Common myeloid progenitor, CD34-positive (primary cell): ENCODE results near the gene GSN.

Experiments used
- CTCF ChIA-PET: fragments of 350-600 bp; sonication (Branson Sonifier 250); formaldehyde crosslinking; loops from one replicate; lab custom pipeline; 2021; ENCODE audit warnings: antibody characterized with exemption; lab: Charles Lee
- POLR2A ChIA-PET: fragments of 350-600 bp; sonication (Branson Sonifier 250); formaldehyde crosslinking; loops from one replicate; lab custom pipeline; 2021; ENCODE audit warnings: antibody characterized with exemption; lab: Charles Lee
- DNase-seq, 3 donors: peaks; one replicate each; pipeline versions ENCODE4 v3.0.0 to v3.0.0-alpha.2; 2013
- H3K27ac ChIP-seq, 2 experiments: 1 replicate in 1 of 2; 2 replicates in 1 of 2; pipeline ENCODE4 v1.7.0; 2013; ENCODE audit warnings: inconsistent platforms in 2 of 2, low read length in 2 of 2, mild to moderate bottlenecking in 2 of 2, low read depth in 1 of 2, moderate library complexity in 1 of 2; ENCODE audit not compliant: severe bottlenecking in 2 of 2, insufficient read depth in 1 of 2, poor library complexity in 1 of 2
- H3K27me3 ChIP-seq, 5 experiments: replicated peaks in 2 of 5; 1 replicate in 3 of 5; 2 replicates in 2 of 5; pipeline versions ENCODE4 v1.6.1 to v1.7.0; 2013; ENCODE audit warnings: low read length in 4 of 5, mild to moderate bottlenecking in 2 of 5, moderate library complexity in 2 of 5, inconsistent platforms in 1 of 5; ENCODE audit not compliant: insufficient read depth in 5 of 5, control insufficient read depth in 4 of 5
- H3K36me3 ChIP-seq, 4 experiments: 1 replicate in 2 of 4; 2 replicates in 2 of 4; pipeline versions ENCODE4 v1.6.1 to v1.7.0; 2013; ENCODE audit warnings: low read length in 3 of 4, control low read depth in 1 of 4, mild to moderate bottlenecking in 1 of 4; ENCODE audit not compliant: control insufficient read depth in 4 of 4, insufficient read depth in 4 of 4
- H3K4me1 ChIP-seq, 4 experiments: 1 replicate in 3 of 4; 2 replicates in 1 of 4; pipeline versions ENCODE4 v1.6.1 to v1.7.1; 2013; ENCODE audit warnings: low read length in 3 of 4, mild to moderate bottlenecking in 3 of 4, control low read depth in 1 of 4, inconsistent platforms in 1 of 4, moderate library complexity in 1 of 4; ENCODE audit not compliant: control insufficient read depth in 4 of 4, insufficient read depth in 4 of 4; ENCODE audit errors: control extremely low read depth in 1 of 4
- H3K4me3 ChIP-seq, 7 experiments: 1 replicate in 4 of 7; 2 replicates in 3 of 7; pipeline versions ENCODE4 v1.5.1 to v1.7.0; 2013; ENCODE audit warnings: mild to moderate bottlenecking in 7 of 7, low read length in 6 of 7, moderate library complexity in 6 of 7, inconsistent platforms in 2 of 7, low read depth in 2 of 7, control low read depth in 1 of 7; ENCODE audit not compliant: insufficient read depth in 4 of 7, control insufficient read depth in 1 of 7; ENCODE audit errors: extremely low read depth in 1 of 7
- H3K9me3 ChIP-seq, 5 experiments: 1 replicate in 4 of 5; 2 replicates in 1 of 5; pipeline versions ENCODE4 v1.6.1 to v1.7.1; 2013; ENCODE audit warnings: low read length in 4 of 5, mild to moderate bottlenecking in 2 of 5, inconsistent platforms in 1 of 5, low read depth in 1 of 5, moderate library complexity in 1 of 5; ENCODE audit not compliant: control insufficient read depth in 4 of 5, insufficient read depth in 2 of 5; ENCODE audit errors: control extremely low read depth in 1 of 5
- WGBS: methylation state at CpG from one replicate; pipeline ENCODE4 v1.1.5; 2013; ENCODE audit not compliant: insufficient coverage; 5-methylcytosine and 5-hydroxymethylcytosine counted together

GSN gene

DNA sequence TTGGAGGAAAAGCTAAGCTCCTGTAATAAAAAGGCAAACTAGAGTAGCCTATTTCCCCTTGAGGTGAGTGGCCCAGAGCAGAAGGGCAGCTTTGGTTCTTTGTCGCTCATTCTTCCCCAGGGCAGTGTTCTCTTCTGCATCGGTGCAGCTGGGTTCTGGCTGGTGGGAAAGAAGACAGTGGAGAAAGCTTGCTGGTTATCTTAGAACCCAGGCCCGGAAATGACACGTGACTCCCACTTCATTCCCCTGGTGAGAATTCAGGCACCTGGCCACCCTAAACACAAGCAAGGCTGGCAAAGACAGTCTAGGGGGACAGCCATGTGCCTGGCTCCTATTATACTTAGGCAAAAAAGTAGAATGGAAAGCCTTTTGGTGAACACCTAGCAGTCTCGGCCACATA, 32.5 kb upstream of the GSN start:
- CTCF ChIA-PET: interaction anchor here (0.7 to 2.5 kb wide), 5 partner anchors 10 to 43 kb away, joined by 3 to 9 read pairs (median 3); no protein-coding TSS in a partner anchor
- Histone ChIP-seq H3K4me1 (peaks cover 0 to 3% (median 2%) of the 10 kb centered on the region in 4 experiments), H3K27me3 (no peaks in the 10 kb centered on the region), H3K36me3 (no peaks in the 10 kb centered on the region), H3K27ac (no peak overlapping the region), H3K9me3 (no peaks in the 10 kb centered on the region), H3K4me3 (no peak overlapping the region)
- no peak for DNase-seq
- WGBS: 97% methylated on average over 4 of the region's 5 CpGs
- POLR2A ChIA-PET: no interaction called here

DNA sequence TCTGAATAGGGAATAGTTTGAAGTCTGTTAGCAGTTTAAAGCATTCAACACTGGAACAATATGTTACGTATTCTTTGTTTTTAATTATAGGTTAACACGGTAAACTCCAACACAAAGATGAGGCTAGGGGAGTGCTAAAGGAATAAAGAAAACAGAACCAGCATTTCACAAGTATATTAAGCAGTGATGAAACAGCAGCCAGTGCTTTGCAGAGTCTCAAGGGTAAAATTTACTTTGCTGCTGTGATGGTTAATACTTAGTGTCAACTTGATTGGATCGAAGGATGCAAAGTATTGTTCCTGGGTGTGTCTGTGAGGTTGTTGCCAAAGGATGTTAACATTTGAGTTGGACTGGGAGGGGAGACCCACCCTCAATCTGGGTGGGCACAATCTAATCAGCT, 30.0 kb upstream of the GSN start:
- H3K36me3 ChIP-seq: no peaks in the 10 kb centered on the region
- H3K9me3 ChIP-seq: no peaks in the 10 kb centered on the region
- ChIA-PET CTCF (interaction anchor here (1.2 to 2.5 kb wide), 3 partner anchors 11 to 30 kb away, joined by 4 to 8 read pairs (median 4); partner anchors contain the start of gene GSN), POLR2A (interaction anchor here (0.6 kb wide), 1 partner anchor 209 kb away, joined by 3 read pairs; no protein-coding TSS in a partner anchor)
- DNase-seq: no peak
- H3K27ac ChIP-seq: no peak overlapping the region
- H3K27me3 ChIP-seq: no peaks in the 10 kb centered on the region
- H3K4me1 ChIP-seq: peaks cover 0 to 3% (median 0%) of the 10 kb centered on the region in 4 experiments
- no peak overlapping the region for H3K4me3 ChIP-seq
- WGBS: 100% methylated on average over 3 of the region's 3 CpGs

DNA sequence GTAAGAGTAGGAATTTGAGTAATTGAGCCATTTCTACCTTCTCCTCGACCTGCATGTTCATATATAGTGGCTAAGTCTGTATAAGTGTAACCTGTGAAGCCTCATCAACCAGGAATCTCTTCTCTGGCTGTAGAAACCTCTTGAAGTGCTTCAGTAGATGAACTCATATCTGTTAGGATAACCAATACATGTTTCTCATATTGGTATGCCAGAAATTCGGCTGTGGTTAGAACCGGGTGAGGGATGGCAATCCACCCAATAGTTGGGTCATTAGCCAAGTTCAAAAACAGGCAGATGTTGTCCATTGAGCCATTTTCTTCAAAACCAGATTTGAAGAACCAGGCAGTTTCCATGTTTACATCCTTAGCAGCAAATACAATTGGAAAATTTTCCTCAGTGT, 28.9 kb upstream of the GSN start:
- DNase-seq: no peak
- Histone ChIP-seq H3K9me3 (peaks cover 0 to 4% (median 0%) of the 10 kb centered on the region in 5 experiments), H3K4me3 (no peak overlapping the region), H3K27me3 (no peaks in the 10 kb centered on the region), H3K36me3 (no peaks in the 10 kb centered on the region), H3K4me1 (peaks cover 0 to 2% (median 0%) of the 10 kb centered on the region in 4 experiments), H3K27ac (no peak overlapping the region)
- ChIA-PET POLR2A (no interaction called here), CTCF (interaction anchor here (1.2 kb wide), 2 partner anchors 13 to 29 kb away, joined by 4 read pairs; partner anchors contain the start of gene GSN)
- 96% methylated on average over 3 of the region's 3 CpGs for WGBS

DNA sequence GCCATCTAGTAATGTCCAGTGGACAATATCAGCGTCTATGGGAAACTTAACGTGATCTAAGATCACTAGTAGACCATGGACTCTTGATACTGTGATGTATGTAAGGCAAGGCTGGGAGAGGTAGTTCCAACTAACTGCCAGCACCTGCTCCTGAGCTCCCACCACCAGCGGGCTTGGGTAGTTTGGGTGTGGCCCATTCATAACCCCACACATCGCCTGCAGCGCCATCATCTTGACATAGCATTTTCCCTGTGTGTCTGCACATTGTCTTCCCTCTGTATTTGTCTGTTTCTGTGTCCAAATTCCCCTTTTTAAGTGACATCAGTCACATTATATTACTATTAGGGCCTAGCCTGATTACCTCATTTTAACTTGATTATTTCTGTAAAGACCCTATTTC, 28.1 kb upstream of the GSN start:
- WGBS: 100% methylated on average over 5 of the region's 5 CpGs
- no peak for DNase-seq
- CTCF ChIA-PET: interaction anchor here (1.3 kb wide), 1 partner anchor 26 kb away, joined by 3 read pairs; no protein-coding TSS in a partner anchor
- no peak overlapping the region for H3K4me3 ChIP-seq
- H3K4me1 ChIP-seq: no peaks in the 10 kb centered on the region
- H3K36me3 ChIP-seq: no peaks in the 10 kb centered on the region
- no peak overlapping the region for H3K27ac ChIP-seq
- H3K9me3 ChIP-seq: peaks cover 0 to 7% (median 2%) of the 10 kb centered on the region in 5 experiments
- H3K27me3 ChIP-seq: no peaks in the 10 kb centered on the region
- POLR2A ChIA-PET: no interaction called here

DNA sequence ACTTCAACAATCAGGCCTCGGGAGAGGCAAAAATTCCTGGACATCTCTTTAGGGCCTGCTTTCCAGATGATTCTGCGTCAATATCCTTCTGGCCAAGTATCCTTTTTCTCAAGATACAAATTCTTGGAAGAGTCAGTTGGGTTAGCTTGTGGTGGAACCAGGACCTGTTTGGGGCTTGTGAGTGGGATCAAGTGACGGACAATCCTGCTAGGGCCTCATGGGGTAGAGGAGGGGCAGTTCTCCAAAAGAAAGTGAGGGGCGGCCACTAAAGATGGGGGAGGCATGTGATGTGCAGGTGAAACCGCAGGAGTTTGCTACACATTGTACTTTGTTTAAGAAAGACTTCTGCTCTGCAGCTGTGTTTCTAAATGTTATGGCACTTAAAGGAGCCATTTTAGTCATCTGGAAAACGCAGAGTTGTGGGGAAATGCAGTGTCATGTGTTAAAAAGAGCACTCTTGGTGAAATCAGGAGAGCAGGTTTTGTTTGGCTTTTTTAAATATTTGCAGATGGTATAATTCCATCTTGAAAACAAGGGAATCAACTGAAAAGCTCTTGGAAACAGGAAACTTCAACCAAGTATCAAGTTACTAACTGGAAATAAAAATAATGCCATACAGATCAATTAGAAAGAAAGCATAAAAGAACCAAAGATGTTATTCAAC, 27.4 kb upstream of the GSN start:
- H3K4me1 ChIP-seq: no peaks in the 10 kb centered on the region
- H3K9me3 ChIP-seq: peaks cover 0 to 7% (median 2%) of the 10 kb centered on the region in 5 experiments
- ChIA-PET CTCF (interaction anchor here (1.3 to 2.4 kb wide), 2 partner anchors 17 to 27 kb away, joined by 3 to 7 read pairs; no protein-coding TSS in a partner anchor), POLR2A (no interaction called here)
- 97% methylated on average over 6 of the region's 6 CpGs for WGBS
- H3K27me3 ChIP-seq: no peaks in the 10 kb centered on the region
- H3K36me3 ChIP-seq: no peaks in the 10 kb centered on the region
- H3K4me3 ChIP-seq: no peak overlapping the region
- DNase-seq: no peak
- no peak overlapping the region for H3K27ac ChIP-seq

DNA sequence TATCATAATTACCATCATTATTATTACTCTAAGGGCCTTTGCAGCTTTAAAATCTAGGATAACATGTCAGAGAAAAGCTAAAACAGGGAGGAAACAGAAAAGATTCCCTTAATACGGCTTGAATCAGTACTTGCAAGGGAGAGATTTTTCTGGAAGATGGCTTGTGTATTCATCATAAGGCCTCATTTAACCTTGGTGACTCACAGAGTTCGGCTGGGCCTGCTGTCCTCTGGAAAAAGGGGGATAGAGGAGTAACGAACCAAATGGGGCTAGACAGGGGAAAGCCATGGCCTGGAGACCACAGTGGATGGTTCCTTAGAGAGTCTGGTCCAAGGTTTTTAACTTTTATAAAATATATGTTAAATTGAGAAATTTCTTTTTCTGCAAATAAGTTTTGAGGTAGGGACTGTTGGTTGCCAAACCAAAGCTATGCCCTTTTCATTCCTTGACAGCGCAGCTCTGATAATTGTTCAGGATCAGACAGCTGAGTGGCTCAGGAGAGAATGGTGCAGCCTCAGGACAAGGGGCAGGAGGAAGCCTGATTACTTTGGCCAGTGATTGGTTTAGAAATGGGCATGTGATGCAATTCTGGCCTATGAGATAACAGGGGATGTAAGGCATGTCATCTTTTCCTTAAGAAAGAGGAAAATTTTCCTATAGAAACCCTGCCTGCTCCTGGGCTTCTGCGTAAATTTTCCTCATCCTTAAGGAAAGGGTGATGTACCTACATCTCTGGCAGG, 25.6 kb upstream of the GSN start:
- CTCF ChIA-PET: interaction anchor here (1.1 to 2.4 kb wide), 3 partner anchors 9 to 19 kb away, joined by 4 to 7 read pairs (median 5); no protein-coding TSS in a partner anchor
- H3K4me3 ChIP-seq: no peak overlapping the region
- no peak for DNase-seq
- H3K36me3 ChIP-seq: no peaks in the 10 kb centered on the region
- 80% methylated on average over 5 of the region's 5 CpGs for WGBS
- POLR2A ChIA-PET: no interaction called here
- no peak overlapping the region for H3K27ac ChIP-seq
- H3K27me3 ChIP-seq: no peaks in the 10 kb centered on the region
- no peaks in the 10 kb centered on the region for H3K4me1 ChIP-seq
- H3K9me3 ChIP-seq: peaks cover 0 to 7% (median 2%) of the 10 kb centered on the region in 5 experiments
